Endothelial cell of umbilical vein (primary cell): ENCODE data around the gene RILP. TPM values are rescaled to one million over a fixed set of nuclear protein-coding genes. Genes with fewer than 3 reads are reported as not detected.

Source experiments
- BruUV-seq: library from RNA; stranded (reverse); fragments of 400-500 nt; replicated peaks from 2 replicates; lab custom pipeline; 2021; lab: Mats Ljungman, UMichigan
- CTCF ChIA-PET: fragments of 300-600, 350-600 bp; sonication (Branson Sonifier 250); formaldehyde crosslinking; loops from one replicate; lab custom pipeline; 2021; ENCODE audit warnings: antibody characterized with exemption, inconsistent platforms; lab: Charles Lee
- POLR2A ChIA-PET: fragments of 300-600, 350-600 bp; sonication (Branson Sonifier 250); formaldehyde crosslinking; loops from one replicate; lab custom pipeline; 2021; ENCODE audit warnings: antibody characterized with exemption, inconsistent platforms; lab: Charles Lee
- DNase-seq: peaks from one replicate; pipeline ENCODE4 v3.0.0-alpha.2; 2011; ENCODE audit warnings: low read depth, low spot score
- FAIRE-seq: peaks from 2 replicates; lab custom pipeline; 2011; peaks lifted over from hg19 to GRCh38; lab: Jason Lieb, UNC
- H2AFZ ChIP-seq: 2 replicates; pipeline ENCODE4 v1.6.0; 2012; ENCODE audit warnings: low read depth, low read length, control low read depth, inconsistent platforms
- H3K27ac ChIP-seq: 2 replicates; pipeline ENCODE4 v1.5.1; 2011; ENCODE audit warnings: low read depth, mild to moderate bottlenecking, control low read depth, low read length, moderate library complexity; ENCODE audit not compliant: insufficient read depth
- H3K27me3 ChIP-seq, 2 experiments: 2 replicates each; pipeline versions ENCODE4 v1.6.0 to v1.6.1; 2011; ENCODE audit warnings: low read length in 2 of 2, mixed read lengths in 1 of 2; ENCODE audit not compliant: control insufficient read depth in 2 of 2, insufficient read depth in 2 of 2
- H3K36me3 ChIP-seq, 2 experiments: 2 replicates in 1 of 2; 3 replicates in 1 of 2; pipeline ENCODE4 v1.5.1; 2011; ENCODE audit warnings: low read length in 2 of 2, mild to moderate bottlenecking in 1 of 2, moderate library complexity in 1 of 2; ENCODE audit not compliant: control insufficient read depth in 2 of 2, insufficient read depth in 2 of 2; ENCODE audit errors: extremely low read depth in 1 of 2
- H3K4me1 ChIP-seq: 3 replicates; pipeline ENCODE4 v1.5.1; 2011; ENCODE audit warnings: mild to moderate bottlenecking, low read length; ENCODE audit not compliant: control insufficient read depth, insufficient read depth; ENCODE audit errors: extremely low read depth
- H3K4me2 ChIP-seq: 2 replicates; pipeline ENCODE4 v1.6.1; 2011; ENCODE audit warnings: low read length, control low read depth, mixed read lengths; ENCODE audit not compliant: insufficient read depth
- H3K4me3 ChIP-seq, 3 experiments: fragments of 200-600 bp in 1 of 3; sonication (generic), shearing (Covaris generic) in 1 of 3; replicated peaks in 1 of 3; 2 replicates each; pipeline ENCODE4 v1.5.1; 2011 to 2016; ENCODE audit warnings: control low read depth in 3 of 3, low read length in 3 of 3, mild to moderate bottlenecking in 2 of 3, inconsistent platforms in 1 of 3, low read depth in 1 of 3, moderate library complexity in 1 of 3; ENCODE audit not compliant: insufficient read depth in 1 of 3
- H3K79me2 ChIP-seq: 2 replicates; pipeline ENCODE4 v1.6.0; 2012; ENCODE audit warnings: low read length, inconsistent platforms; ENCODE audit not compliant: control insufficient read depth, insufficient read depth
- H3K9ac ChIP-seq: replicated peaks from 2 replicates; pipeline ENCODE3; 2011; ENCODE audit warnings: low read length, control low read depth; ENCODE audit not compliant: insufficient read depth; ENCODE audit errors: extremely low read depth
- H3K9me1 ChIP-seq: replicated peaks from 3 replicates; pipeline ENCODE4 v1.6.0; 2011; ENCODE audit warnings: mild to moderate bottlenecking, low read length; ENCODE audit not compliant: control insufficient read depth, insufficient read depth; ENCODE audit errors: extremely low read depth
- H3K9me3 ChIP-seq: replicated peaks from 2 replicates; pipeline ENCODE4 v1.5.1; 2012; ENCODE audit warnings: low read length, inconsistent platforms; ENCODE audit not compliant: control insufficient read depth, insufficient read depth
- H4K20me1 ChIP-seq: replicated peaks from 2 replicates; pipeline ENCODE3; 2011; ENCODE audit warnings: mild to moderate bottlenecking, low read length; ENCODE audit not compliant: control insufficient read depth, insufficient read depth; ENCODE audit errors: extremely low read depth
- CTCF ChIP-seq, 2 donors: IDR thresholded peaks; 1 replicate in 1 of 2; 2 replicates in 1 of 2; pipeline ENCODE4 v1.5.1; 2011; ENCODE audit warnings: low read length in 2 of 2, mild to moderate bottlenecking in 2 of 2, moderate library complexity in 2 of 2, control low read depth in 1 of 2, inconsistent platforms in 1 of 2, low read depth in 1 of 2; ENCODE audit not compliant: insufficient read depth in 1 of 2; ENCODE audit errors: extremely low read depth in 1 of 2
- EZH2 ChIP-seq: IDR thresholded peaks from 2 replicates; pipeline ENCODE4 v1.6.1; 2012; ENCODE audit warnings: borderline replicate concordance, low read depth, mild to moderate bottlenecking, moderate library complexity, low read length, inconsistent platforms; ENCODE audit not compliant: severe bottlenecking
- FOS ChIP-seq: IDR thresholded peaks from 2 replicates; pipeline ENCODE4 v1.6.1; 2011; ENCODE audit warnings: mild to moderate bottlenecking, low read length, moderate library complexity, borderline replicate concordance; ENCODE audit not compliant: insufficient read depth
- GATA2 ChIP-seq: IDR thresholded peaks from 2 replicates; pipeline ENCODE4 v1.7.0; 2011; ENCODE audit warnings: low read depth, mild to moderate bottlenecking, moderate library complexity, mixed read lengths, low read length; ENCODE audit not compliant: insufficient read length, insufficient read depth
- JUN ChIP-seq: IDR thresholded peaks from 2 replicates; pipeline ENCODE4 v1.6.1; 2011; ENCODE audit warnings: borderline replicate concordance, low read depth; ENCODE audit not compliant: insufficient read length, insufficient read depth
- MAX ChIP-seq: IDR thresholded peaks from 2 replicates; pipeline ENCODE4 v1.6.1; 2011; ENCODE audit not compliant: insufficient read depth, insufficient read length
- MYC ChIP-seq: IDR thresholded peaks from one replicate; pipeline ENCODE4 v1.6.1; 2011; ENCODE audit warnings: mild to moderate bottlenecking, low read depth, low read length
- POLR2A ChIP-seq: IDR thresholded peaks from 2 replicates; pipeline ENCODE4 v1.6.1; 2012; ENCODE audit warnings: low read depth, mild to moderate bottlenecking, control low read depth, low read length
- POLR2AphosphoS5 ChIP-seq: IDR thresholded peaks from 2 replicates; pipeline ENCODE4 v1.6.1; 2012; ENCODE audit warnings: low read depth, mild to moderate bottlenecking, control low read depth, low read length, moderate library complexity; ENCODE audit not compliant: insufficient read depth
- dilution Hi-C: fragments of 300-500 bp; cut with MboI; formaldehyde crosslinking; loops from one replicate; pipeline ENCODE4 v1.15.0; 2019; ENCODE audit warnings: low sequenced_read_pairs; ENCODE audit not compliant: extremely low pct_ligation_motif_present
- intact Hi-C: fragments of 100-400 bp; cut with micrococcal nuclease; formaldehyde crosslinking; loops from one replicate; pipeline ENCODE4 v1.10.0; 2022
- polyA plus RNA-seq, 4 experiments: library from polyadenylated mRNA; depleted of rRNA in 3 of 4; stranded (reverse) in 3 of 4; unstranded in 1 of 4; fragments of >200 nt; gene quantifications; 2 replicates each; pipeline versions ENCODE4 v1.2.1 to v1.2.3, GENCODE V29; 2011 to 2012; ENCODE audit warnings: missing spikeins in 1 of 4
- total RNA-seq: library from RNA; stranded (reverse); gene quantifications from 2 replicates; pipeline ENCODE4 v1.2.3, GENCODE V29; 2021

The RILP gene
- total and polyA plus RNA-seq, 2 donors (not counting 3 experiments of a cell fraction or from before 2014, with no cell fraction given) = 9.4 to 10.0 TPM

GRCh38 chr17:1625581-1625980 is 24.1 kb downstream of the RILP start:
- POLR2A ChIA-PET = interaction anchor here (0.7 to 1.7 kb wide), 2 partner anchors 43 to 90 kb away, joined by 4 to 6 read pairs; no protein-coding TSS in a partner anchor
- Histone ChIP-seq H3K9me1 (no peaks in the 10 kb centered on the region), H3K4me3 (no peak overlapping the region), H4K20me1 (no peaks in the 10 kb centered on the region), H3K79me2 (peaks cover 12% of the 10 kb centered on the region), H3K4me2 (peak overlapping the region; percentile 69), H3K9me3 (no peaks in the 10 kb centered on the region), H2AFZ (peak overlapping the region; percentile 6), H3K27ac (peak overlapping the region; percentile 78), H3K4me1 (peaks cover 35% of the 10 kb centered on the region), H3K36me3 (peaks cover 0 to 5% of the 10 kb centered on the region in 2 experiments), H3K27me3 (no peaks in the 10 kb centered on the region), H3K9ac (peak overlapping the region; percentile 57)
- BruUV-seq = TSS peak; percentile 86
- CTCF ChIA-PET = interaction anchor here (1.2 to 10.0 kb wide), 7 partner anchors 8 to 366 kb away, joined by 3 to 459 read pairs (median 6); partner anchors contain the start of genes RILP and SCARF1
- DNase-seq (peak; percentile 30), FAIRE-seq (no peak)
- intact Hi-C loops = loop anchor here (1.0 to 5.0 kb wide), 3 partner anchors 8 to 368 kb away; partner anchors contain the start of gene TRARG1
- dilution Hi-C loops = no loop called here
- TF ChIP-seq MYC = no peak

GRCh38 chr17:1625053-1625452 is 24.6 kb downstream of the RILP start:
- Histone ChIP-seq H2AFZ (peak overlapping the region; percentile 14), H3K27me3 (no peaks in the 10 kb centered on the region), H3K4me2 (peak overlapping the region; percentile 69), H3K36me3 (peaks cover 0 to 5% of the 10 kb centered on the region in 2 experiments), H4K20me1 (no peaks in the 10 kb centered on the region), H3K9me3 (no peaks in the 10 kb centered on the region), H3K27ac (peak overlapping the region; percentile 78), H3K4me1 (peaks cover 35% of the 10 kb centered on the region), H3K79me2 (peaks cover 12% of the 10 kb centered on the region), H3K4me3 (no peak overlapping the region), H3K9me1 (no peaks in the 10 kb centered on the region), H3K9ac (peak overlapping the region; percentile 57)
- POLR2A ChIA-PET = interaction anchor here (0.8 to 1.7 kb wide), 2 partner anchors 24 to 91 kb away, joined by 4 to 6 read pairs; no protein-coding TSS in a partner anchor
- peak; percentile 98 for FAIRE-seq
- TF ChIP-seq CTCF (IDR thresholded peaks at IDR 0.05; ENCODE audit: extremely low read depth in 1 of 2, insufficient read depth in 1 of 2, low read depth in 1 of 2, low read length in 2 of 2) = no peak
- no peak for TF ChIP-seq POLR2AphosphoS5
- TF ChIP-seq MYC = no peak
- no peak for TF ChIP-seq GATA2
- peak; percentile 72 for TF ChIP-seq POLR2A
- TF ChIP-seq EZH2 = no peak
- TF ChIP-seq MAX = no peak
- no peak for TF ChIP-seq JUN
- peak; percentile 74 for TF ChIP-seq FOS
- dilution Hi-C loops = no loop called here
- CTCF ChIA-PET = interaction anchor here (0.8 to 10.0 kb wide), 6 partner anchors 10 to 365 kb away, joined by 3 to 459 read pairs (median 5); partner anchors contain the start of genes RILP and SCARF1
- DNase-seq = peak; percentile 66
- intact Hi-C loops = loop anchor here (1.0 to 5.0 kb wide), 3 partner anchors 8 to 368 kb away; partner anchors contain the start of gene TRARG1
- no TSS peak for BruUV-seq
